Transverse colon (tissue), 4 donors: ENCODE data around the gene XKR3.

Experiments used
- POLR2A ChIP-seq: fragments of 450-650 bp; IDR thresholded peaks from one replicate; pipeline ENCODE4 v1.6.1; 2016; ENCODE audit warnings: antibody characterized with exemption, mild to moderate bottlenecking, moderate library complexity
- POLR2AphosphoS5 ChIP-seq, 3 donors: sonication (generic); formaldehyde crosslinking; IDR thresholded peaks; one replicate each; pipeline ENCODE4 v1.6.1; 2016; ENCODE audit warnings: antibody characterized with exemption in 3 of 3
- TF ChIP-seq, protein P1 (sequence below), 5 experiments: fragments of 200-600 bp in 3 of 5; fragments of 450-650 bp in 2 of 5; sonication (generic) in 3 of 5; IDR thresholded peaks; 1 replicate in 2 of 5; 2 replicates in 3 of 5; pipeline ENCODE4 v1.5.1; 2016 to 2017; ENCODE audit warnings: antibody characterized with exemption in 5 of 5, inconsistent platforms in 3 of 5, mild to moderate bottlenecking in 2 of 5, moderate library complexity in 1 of 5

GRCh38 chr22:16808744-16809143 lies 16.5 kb downstream of the XKR3 start:
- TF ChIP-seq, protein P1, sequence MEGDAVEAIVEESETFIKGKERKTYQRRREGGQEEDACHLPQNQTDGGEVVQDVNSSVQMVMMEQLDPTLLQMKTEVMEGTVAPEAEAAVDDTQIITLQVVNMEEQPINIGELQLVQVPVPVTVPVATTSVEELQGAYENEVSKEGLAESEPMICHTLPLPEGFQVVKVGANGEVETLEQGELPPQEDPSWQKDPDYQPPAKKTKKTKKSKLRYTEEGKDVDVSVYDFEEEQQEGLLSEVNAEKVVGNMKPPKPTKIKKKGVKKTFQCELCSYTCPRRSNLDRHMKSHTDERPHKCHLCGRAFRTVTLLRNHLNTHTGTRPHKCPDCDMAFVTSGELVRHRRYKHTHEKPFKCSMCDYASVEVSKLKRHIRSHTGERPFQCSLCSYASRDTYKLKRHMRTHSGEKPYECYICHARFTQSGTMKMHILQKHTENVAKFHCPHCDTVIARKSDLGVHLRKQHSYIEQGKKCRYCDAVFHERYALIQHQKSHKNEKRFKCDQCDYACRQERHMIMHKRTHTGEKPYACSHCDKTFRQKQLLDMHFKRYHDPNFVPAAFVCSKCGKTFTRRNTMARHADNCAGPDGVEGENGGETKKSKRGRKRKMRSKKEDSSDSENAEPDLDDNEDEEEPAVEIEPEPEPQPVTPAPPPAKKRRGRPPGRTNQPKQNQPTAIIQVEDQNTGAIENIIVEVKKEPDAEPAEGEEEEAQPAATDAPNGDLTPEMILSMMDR (IDR thresholded peaks at IDR 0.05), result no peak
- TF ChIP-seq POLR2A (no peak), POLR2AphosphoS5 (IDR thresholded peaks at IDR 0.05) (no peak)
